Measurements from ENCODE around the gene NQO1.

- TF ChIP-seq, protein P1, sequence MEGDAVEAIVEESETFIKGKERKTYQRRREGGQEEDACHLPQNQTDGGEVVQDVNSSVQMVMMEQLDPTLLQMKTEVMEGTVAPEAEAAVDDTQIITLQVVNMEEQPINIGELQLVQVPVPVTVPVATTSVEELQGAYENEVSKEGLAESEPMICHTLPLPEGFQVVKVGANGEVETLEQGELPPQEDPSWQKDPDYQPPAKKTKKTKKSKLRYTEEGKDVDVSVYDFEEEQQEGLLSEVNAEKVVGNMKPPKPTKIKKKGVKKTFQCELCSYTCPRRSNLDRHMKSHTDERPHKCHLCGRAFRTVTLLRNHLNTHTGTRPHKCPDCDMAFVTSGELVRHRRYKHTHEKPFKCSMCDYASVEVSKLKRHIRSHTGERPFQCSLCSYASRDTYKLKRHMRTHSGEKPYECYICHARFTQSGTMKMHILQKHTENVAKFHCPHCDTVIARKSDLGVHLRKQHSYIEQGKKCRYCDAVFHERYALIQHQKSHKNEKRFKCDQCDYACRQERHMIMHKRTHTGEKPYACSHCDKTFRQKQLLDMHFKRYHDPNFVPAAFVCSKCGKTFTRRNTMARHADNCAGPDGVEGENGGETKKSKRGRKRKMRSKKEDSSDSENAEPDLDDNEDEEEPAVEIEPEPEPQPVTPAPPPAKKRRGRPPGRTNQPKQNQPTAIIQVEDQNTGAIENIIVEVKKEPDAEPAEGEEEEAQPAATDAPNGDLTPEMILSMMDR (conservative IDR thresholded peaks at IDR 0.05; ENCODE audit: low read depth, low read length), result no peak
- TF ChIP-seq FOS (IDR thresholded peaks at IDR 0.05; ENCODE audit: low read depth, low read length) (no peak), POLR2A (IDR thresholded peaks at IDR 0.05; ENCODE audit: low read depth, low read length) (no peak), MXI1 (IDR thresholded peaks at IDR 0.05; ENCODE audit: borderline replicate concordance, low read depth, low read length) (no peak), CHD1 (IDR thresholded peaks at IDR 0.05; ENCODE audit: low read depth, low read length) (no peak)
Observed at GRCh38 chr16:69691980-69692911, 34.1 kb downstream of the NQO1 start.
